ENCODE results near the gene NEURL1B.
"Not testable (repeated sequence)": the region's sequence is repeated elsewhere in the genome, so short reads cannot be mapped to it uniquely, and the experiment has no call there.

NEURL1B gene

DNA sequence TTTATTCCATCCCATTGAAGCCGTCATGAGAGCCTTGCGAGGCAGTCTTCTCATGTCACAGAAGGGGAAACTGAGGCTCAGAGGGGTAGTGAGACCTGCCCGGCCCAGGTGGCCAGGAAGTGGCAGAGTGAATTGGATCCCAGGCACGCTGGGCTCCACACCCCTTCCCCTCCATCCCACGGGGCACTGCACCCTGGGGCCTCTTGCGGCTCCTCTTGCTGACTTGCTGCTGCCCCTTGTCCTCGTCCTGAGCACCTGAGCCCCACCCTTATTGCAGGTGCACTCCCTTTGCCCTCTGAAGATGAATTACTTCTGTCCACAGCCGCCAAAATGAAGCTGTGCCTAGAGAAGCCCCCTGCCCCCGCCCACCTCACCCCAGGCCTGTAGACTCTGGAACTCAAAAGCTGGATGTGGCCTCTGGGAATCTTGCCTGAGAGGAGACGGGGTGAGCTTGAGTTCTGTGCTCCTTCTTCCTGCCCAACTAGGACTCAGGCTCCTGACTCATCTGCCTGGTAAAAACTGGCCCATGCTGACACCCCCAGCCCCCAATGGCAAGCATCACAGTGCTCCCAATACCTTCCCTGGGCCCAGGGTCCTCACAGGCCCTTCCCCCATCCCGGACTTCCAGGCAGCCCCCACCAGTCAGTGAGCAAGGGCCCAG, 6.4 kb downstream of the NEURL1B start:
- TF ChIP-seq ZBTB8A (tag by site-specific recombination; IDR thresholded peaks at IDR 0.05) (no peak), ZNF146 (tag by site-specific recombination; IDR thresholded peaks at IDR 0.05) (no peak), KLF9 (tag by site-specific recombination; IDR thresholded peaks at IDR 0.05; ENCODE audit: low read depth) (no peak), SP7 (tag by site-specific recombination; IDR thresholded peaks at IDR 0.05) (no peak), ZNF473 (tag by site-specific recombination; IDR thresholded peaks at IDR 0.05) (no peak), ZNF777 (tag by site-specific recombination; IDR thresholded peaks at IDR 0.05; ENCODE audit: borderline replicate concordance) (no peak), ZNF19 (tag by site-specific recombination; IDR thresholded peaks at IDR 0.05; ENCODE audit: low read depth) (no peak), INSM2 (tag by site-specific recombination; IDR thresholded peaks at IDR 0.05) (no peak), ZNF24 (tag by site-specific recombination; IDR thresholded peaks at IDR 0.05) (no peak)
- TF ChIP-seq, protein P1, sequence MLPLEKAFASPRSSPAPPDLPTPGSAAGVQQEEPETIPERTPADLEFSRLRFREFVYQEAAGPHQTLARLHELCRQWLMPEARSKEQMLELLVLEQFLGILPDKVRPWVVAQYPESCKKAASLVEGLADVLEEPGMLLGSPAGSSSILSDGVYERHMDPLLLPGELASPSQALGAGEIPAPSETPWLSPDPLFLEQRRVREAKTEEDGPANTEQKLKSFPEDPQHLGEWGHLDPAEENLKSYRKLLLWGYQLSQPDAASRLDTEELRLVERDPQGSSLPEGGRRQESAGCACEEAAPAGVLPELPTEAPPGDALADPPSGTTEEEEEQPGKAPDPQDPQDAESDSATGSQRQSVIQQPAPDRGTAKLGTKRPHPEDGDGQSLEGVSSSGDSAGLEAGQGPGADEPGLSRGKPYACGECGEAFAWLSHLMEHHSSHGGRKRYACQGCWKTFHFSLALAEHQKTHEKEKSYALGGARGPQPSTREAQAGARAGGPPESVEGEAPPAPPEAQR (tag by site-specific recombination; IDR thresholded peaks at IDR 0.05): no peak
- peak overlapping the region; percentile 7; the same call in 1 of the 2 replicates for H3K4me3 ChIP-seq (ENCODE audit: low read depth, low read length)
- no peaks in the 10 kb centered on the region for H3K9me3 ChIP-seq (ENCODE audit: control insufficient read depth, insufficient read depth, low read depth, low read length)
- H3K36me3 ChIP-seq (ENCODE audit: control insufficient read depth in 2 of 2, insufficient read depth in 1 of 2, low read length in 2 of 2): no peaks in the 10 kb centered on the region
- no peak overlapping the region for H3K27ac ChIP-seq (ENCODE audit: extremely low read depth, low read depth, low read length)
- CTCF ChIA-PET: interaction anchor here (0.6 to 2.5 kb wide), 9 partner anchors 12 to 1946 kb away, joined by 3 to 12 read pairs (median 3); no protein-coding TSS in a partner anchor
- POLR2A ChIA-PET: interaction anchor here (0.9 to 2.0 kb wide), 3 partner anchors 13 to 124 kb away, joined by 5 to 11 read pairs (median 7); partner anchors contain the start of gene DUSP1
- peaks cover 7% of the 10 kb centered on the region for H3K4me1 ChIP-seq (ENCODE audit: control insufficient read depth, insufficient read depth, low read length)

DNA sequence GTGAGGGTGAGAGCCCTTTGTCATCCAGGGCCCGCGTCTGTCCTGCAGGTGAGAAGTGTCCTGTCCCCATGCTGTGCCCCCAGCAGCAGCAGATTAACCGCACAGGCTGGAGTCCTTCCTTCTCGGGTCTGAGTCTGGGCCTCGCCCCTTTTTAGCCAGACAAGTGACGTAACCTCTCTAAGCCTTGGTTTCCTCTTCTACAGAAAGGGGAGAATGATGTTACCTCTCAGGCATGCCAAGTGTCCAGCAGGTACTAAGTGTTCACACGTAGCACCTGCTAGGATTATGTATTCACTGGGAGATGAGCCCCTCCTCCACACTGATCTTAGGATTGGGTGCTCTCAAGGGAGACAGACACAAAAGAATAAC, 6.9 kb downstream of the NEURL1B start:
- ChIA-PET POLR2A (interaction anchor here (0.9 to 2.0 kb wide), 2 partner anchors 12 to 18 kb away, joined by 5 to 7 read pairs; no protein-coding TSS in a partner anchor), CTCF (interaction anchor here (0.6 to 2.5 kb wide), 5 partner anchors 18 to 86 kb away, joined by 3 to 12 read pairs (median 3); no protein-coding TSS in a partner anchor)
- Histone ChIP-seq H3K9me3 (ENCODE audit: control insufficient read depth, insufficient read depth, low read depth, low read length) (no peaks in the 10 kb centered on the region), H3K36me3 (ENCODE audit: control insufficient read depth in 2 of 2, insufficient read depth in 1 of 2, low read length in 2 of 2) (no peaks in the 10 kb centered on the region), H3K27ac (ENCODE audit: extremely low read depth, low read depth, low read length) (no peak overlapping the region), H3K4me1 (ENCODE audit: control insufficient read depth, insufficient read depth, low read length) (peaks cover 7% of the 10 kb centered on the region), H3K4me3 (ENCODE audit: low read depth, low read length) (peak overlapping the region; percentile 7; the same call in 1 of the 2 replicates)
- no peak for TF ChIP-seq ZNF701 (tag by site-specific recombination; IDR thresholded peaks at IDR 0.05)
- peak; percentile 33; the same call in 1 of the 2 replicates for TF ChIP-seq ZIC2 (tag by site-specific recombination; IDR thresholded peaks at IDR 0.05)

DNA sequence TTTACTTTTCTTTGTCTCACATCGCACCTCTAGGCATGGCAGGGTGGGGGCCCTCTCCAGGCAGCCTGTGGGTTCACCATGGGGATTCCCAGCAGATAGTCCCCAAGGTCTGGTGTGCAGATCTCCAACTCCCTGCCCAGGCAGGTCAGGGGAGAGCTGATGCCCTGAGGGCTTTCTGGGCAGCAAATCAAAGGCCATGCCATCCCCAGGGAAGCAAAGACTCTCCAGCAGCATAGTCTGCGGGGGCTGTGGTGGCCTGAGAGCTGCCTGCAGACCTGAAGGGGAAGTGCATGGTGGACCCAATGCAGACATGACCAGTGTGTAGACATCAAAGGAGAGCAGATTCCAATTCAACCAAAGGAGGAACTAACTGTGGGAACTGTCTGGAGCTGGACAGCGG, 7.7 kb downstream of the NEURL1B start:
- TF ChIP-seq PBX3 (CRISPR knock-in tag; IDR thresholded peaks at IDR 0.05) (no peak), GLIS2 (tag by site-specific recombination; IDR thresholded peaks at IDR 0.05) (0 out of 2 replicates have a peak, but pooled peaks have one; percentile 19), ZIC2 (tag by site-specific recombination; IDR thresholded peaks at IDR 0.05) (peak; percentile 77), TCF7L2 (IDR thresholded peaks at IDR 0.05; ENCODE audit: borderline replicate concordance, low read depth, low read length) (no peak), REST (tag by site-specific recombination; IDR thresholded peaks at IDR 0.05) (no peak), ZNF621 (tag by site-specific recombination; IDR thresholded peaks at IDR 0.05) (no peak)
- no peaks in the 10 kb centered on the region for H3K36me3 ChIP-seq (ENCODE audit: control insufficient read depth in 2 of 2, insufficient read depth in 1 of 2, low read length in 2 of 2)
- H3K9me3 ChIP-seq (ENCODE audit: control insufficient read depth, insufficient read depth, low read depth, low read length): no peaks in the 10 kb centered on the region
- H3K27ac ChIP-seq (ENCODE audit: extremely low read depth, low read depth, low read length): no peak overlapping the region
- no peak overlapping the region for H3K4me3 ChIP-seq (ENCODE audit: low read depth, low read length)
- peaks cover 7% of the 10 kb centered on the region for H3K4me1 ChIP-seq (ENCODE audit: control insufficient read depth, insufficient read depth, low read length)
- ChIA-PET CTCF (interaction anchor here (0.5 to 1.4 kb wide), 3 partner anchors 17 to 48 kb away, joined by 3 read pairs; no protein-coding TSS in a partner anchor), POLR2A (no interaction called here)

GRCh38 chr5:172656496-172656895, 15.4 kb downstream of the NEURL1B start:
- POLR2A ChIA-PET; H3K4me1 ChIP-seq (ENCODE audit: control insufficient read depth, insufficient read depth, low read length); H3K36me3 ChIP-seq (ENCODE audit: control insufficient read depth in 2 of 2, insufficient read depth in 1 of 2, low read length in 2 of 2); H3K4me3 ChIP-seq (ENCODE audit: low read depth, low read length); H3K27ac ChIP-seq (ENCODE audit: extremely low read depth, low read depth, low read length); H3K9me3 ChIP-seq (ENCODE audit: control insufficient read depth, insufficient read depth, low read depth, low read length): not testable (repeated sequence)
- CTCF ChIA-PET: interaction anchor here (0.7 to 0.9 kb wide), 3 partner anchors 10 to 43 kb away, joined by 3 read pairs; no protein-coding TSS in a partner anchor
